Right lobe of liver (tissue), 6 donors: ENCODE data around the gene PNCK. TPM values are rescaled to one million over a fixed set of nuclear protein-coding genes. Genes with fewer than 3 reads are reported as not detected.
"Not testable (repeated sequence)": the region's sequence is repeated elsewhere in the genome, so short reads cannot be mapped to it uniquely, and the experiment has no call there.

Experiments
- ATAC-seq, 4 donors: fragments of 200-7000 bp; cut with Tn5 transposase; one replicate each; pipeline ENCODE4 v1.9.1; 2020; ENCODE audit warnings: mild to moderate bottlenecking in 4 of 4, moderate library complexity in 4 of 4
- DNase-seq, 3 donors: peaks; one replicate each; pipeline ENCODE4 v3.0.0-alpha.2; 2020
- H3K27ac ChIP-seq, 3 donors: fragments of 200-600 bp; one replicate each; pipeline ENCODE4 v1.8.0; 2022
- H3K27me3 ChIP-seq, 2 donors: fragments of 200-600 bp; one replicate each; pipeline ENCODE4 v1.8.0; 2022
- H3K36me3 ChIP-seq, 4 donors: fragments of 200-600 bp; sonication (generic) in 1 of 4; one replicate each; pipeline versions ENCODE4 v1.5.1 to v1.8.0; 2017 to 2022; ENCODE audit warnings: control low read depth in 1 of 4
- H3K4me1 ChIP-seq, 4 donors: fragments of 200-600 bp; sonication (generic) in 1 of 4; one replicate each; pipeline versions ENCODE4 v1.5.1 to v1.8.0; 2017 to 2022; ENCODE audit warnings: control low read depth in 1 of 4
- H3K4me3 ChIP-seq, 3 donors: fragments of 200-600 bp; one replicate each; pipeline ENCODE4 v1.8.0; 2022
- H3K9me3 ChIP-seq, 4 donors: fragments of 200-600 bp; sonication (generic) in 1 of 4; one replicate each; pipeline versions ENCODE4 v1.5.1 to v1.8.0; 2017 to 2022; ENCODE audit warnings: control low read depth in 1 of 4
- CTCF ChIP-seq, 4 donors: fragments of 200-600 bp in 3 of 4; fragments of 450-650 bp in 1 of 4; IDR thresholded peaks; one replicate each; pipeline versions ENCODE4 v1.5.1 to v1.8.0; 2016 to 2022; ENCODE audit warnings: antibody characterized with exemption in 4 of 4, mild to moderate bottlenecking in 2 of 4
- POLR2A ChIP-seq: fragments of 450-650 bp; IDR thresholded peaks from one replicate; pipeline ENCODE4 v1.6.1; 2017; ENCODE audit warnings: antibody characterized with exemption, mild to moderate bottlenecking
- WGBS: methylation state at CpG from one replicate; pipeline ENCODE4 v1.1.6; 2018; ENCODE audit warnings: low coverage, low lambda C conversion rate; ENCODE audit not compliant: insufficient coverage; ENCODE audit errors: missing lambda C conversion rate; 5-methylcytosine and 5-hydroxymethylcytosine counted together
- intact Hi-C, 2 donors: fragments of 100-400 bp; cut with DNase I; formaldehyde crosslinking; loops; one replicate each; pipeline versions ENCODE4 v1.11.2 to v1.14.1; 2022
- total RNA-seq, 6 experiments: library from RNA; depleted of rRNA in 2 of 6; stranded (reverse); fragments of >200 nt in 2 of 6; fragmentation: NEBNext Ultra II Directional in 3 of 6; extraction: Animal tissue kit (Norgen Biotek cat#: 25700) in 3 of 6; gene quantifications; one replicate each; pipeline versions ENCODE4 v1.1.0 to v1.2.4, GENCODE V29; 2016 to 2023
- donor health status: DM: no; HTN: yes; CAD: no.
- donor health status: DM: no; HTN: no; CAD: no.
- donor health status: DM: no; HTN: no; CAD: no.
- donor health status: DM: no; HTN: yes; CAD: no.
- donor health status: DM: no; HTN: yes; CAD: no.

PNCK gene
- total RNA-seq, 6 experiments from 2014 or later: 0.86 TPM; not detected in 5

DNA sequence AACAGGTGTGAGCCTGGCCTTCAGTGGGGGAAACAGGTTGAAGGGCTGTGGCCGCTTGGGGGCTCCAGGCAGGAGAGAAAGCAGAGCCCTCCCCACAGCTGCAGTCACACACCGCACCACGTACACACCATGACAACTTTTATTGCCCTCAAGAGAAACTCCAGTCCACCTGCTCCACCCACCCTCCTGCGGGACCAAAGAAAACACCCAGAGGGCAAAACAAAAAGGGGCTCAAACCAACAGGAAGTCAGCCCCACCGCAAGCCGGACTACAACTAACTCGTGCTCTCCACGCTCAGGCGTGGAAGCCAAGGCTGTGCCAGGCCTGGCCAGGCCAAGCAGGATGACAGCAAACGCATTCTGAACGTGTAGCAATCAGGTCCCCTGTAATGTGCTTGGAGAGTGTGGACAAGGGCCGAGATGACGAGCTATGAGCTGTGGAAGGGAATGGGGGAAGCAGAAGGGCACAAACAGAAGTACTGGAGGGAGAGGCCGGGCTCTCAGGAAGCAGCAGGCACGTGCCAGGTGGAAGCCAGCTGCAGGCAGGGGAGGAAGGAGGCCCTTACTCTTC, 26.8 kb upstream of the PNCK start:
- H3K4me1 ChIP-seq: no peaks in the 10 kb centered on the region
- H3K9me3 ChIP-seq: no peaks in the 10 kb centered on the region
- intact Hi-C loops: no loop called here
- peaks cover 0 to 4% (median under 1%) of the 10 kb centered on the region in 4 donors for H3K36me3 ChIP-seq
- WGBS: 79% methylated on average over 7 of the region's 15 CpGs
- DNase-seq (no peak), ATAC-seq (no peak)
- TF ChIP-seq CTCF (IDR thresholded peaks at IDR 0.05): no peak
- no peak for TF ChIP-seq POLR2A
- H3K27me3 ChIP-seq: no peaks in the 10 kb centered on the region
- no peak overlapping the region for H3K27ac ChIP-seq
- no peak overlapping the region for H3K4me3 ChIP-seq

DNA sequence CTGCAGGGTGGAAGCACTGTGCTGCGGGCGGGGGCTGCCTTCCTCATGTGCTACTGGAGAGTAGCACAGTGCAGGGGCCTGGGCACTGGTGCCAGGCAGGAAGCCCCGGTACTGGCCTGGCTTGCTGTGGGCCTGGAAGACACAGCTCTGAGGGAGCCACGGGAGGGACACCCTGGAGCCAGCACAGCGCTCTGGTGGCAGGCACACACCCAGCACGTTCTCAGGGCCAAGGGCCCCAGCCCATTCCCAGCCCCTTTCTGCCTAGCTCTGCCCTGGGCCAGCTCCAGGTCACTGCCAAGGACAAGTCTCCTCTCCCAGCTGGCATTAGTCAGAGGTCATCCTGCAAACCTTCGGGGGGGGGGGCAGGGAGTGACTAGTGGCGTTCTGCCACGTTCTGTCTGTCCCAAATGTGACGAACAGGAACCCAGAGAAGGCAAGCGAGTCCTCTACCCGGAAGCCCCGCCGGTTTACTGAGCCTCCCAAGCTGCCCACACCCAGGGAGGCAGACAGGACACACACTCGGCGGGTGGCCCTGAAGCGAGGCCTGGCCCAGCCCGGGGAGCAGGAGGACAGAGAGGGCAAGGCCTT, 26.3 kb upstream of the PNCK start:
- H3K27me3 ChIP-seq, H3K4me1 ChIP-seq, DNase-seq, H3K4me3 ChIP-seq, H3K9me3 ChIP-seq, H3K27ac ChIP-seq, intact Hi-C loops, H3K36me3 ChIP-seq: not testable (repeated sequence)
- peak in 1 of 4 donors; percentile 11 for ATAC-seq
- WGBS: no CpG with 5 or more reads among the region's 18 CpGs

DNA sequence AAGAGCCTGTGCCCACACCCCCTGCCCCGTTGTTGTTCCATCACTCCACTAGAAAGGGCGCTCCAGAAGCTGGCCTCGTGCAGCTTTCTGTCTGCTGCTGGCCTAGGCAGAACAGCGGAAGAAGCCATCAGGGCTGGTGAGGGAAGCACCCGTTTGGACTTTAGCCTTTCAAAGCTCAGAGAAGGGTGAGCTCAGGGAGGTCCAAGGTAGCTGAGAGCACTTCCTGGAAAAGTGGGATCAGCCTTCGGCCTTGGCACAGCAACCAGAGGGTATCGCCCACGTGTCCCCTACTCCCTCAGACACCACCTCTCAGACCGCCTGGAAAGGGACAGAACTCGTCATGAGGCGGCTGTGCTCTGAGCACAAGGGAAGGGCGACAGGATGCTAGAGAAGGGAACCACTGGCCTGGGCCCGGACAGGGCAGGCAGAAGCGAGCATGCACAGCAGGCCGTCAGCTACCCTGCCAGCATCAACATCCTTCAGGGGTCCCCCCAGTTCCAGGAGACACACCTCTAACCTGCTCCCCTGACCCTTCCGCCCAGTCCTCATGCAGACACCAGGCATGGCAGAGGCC, 25.7 kb upstream of the PNCK start:
- intact Hi-C loops, H3K27me3 ChIP-seq, H3K4me1 ChIP-seq, DNase-seq, H3K36me3 ChIP-seq, ATAC-seq, H3K9me3 ChIP-seq, H3K27ac ChIP-seq, H3K4me3 ChIP-seq: not testable (repeated sequence)
- no CpG with 5 or more reads among the region's 16 CpGs for WGBS

DNA sequence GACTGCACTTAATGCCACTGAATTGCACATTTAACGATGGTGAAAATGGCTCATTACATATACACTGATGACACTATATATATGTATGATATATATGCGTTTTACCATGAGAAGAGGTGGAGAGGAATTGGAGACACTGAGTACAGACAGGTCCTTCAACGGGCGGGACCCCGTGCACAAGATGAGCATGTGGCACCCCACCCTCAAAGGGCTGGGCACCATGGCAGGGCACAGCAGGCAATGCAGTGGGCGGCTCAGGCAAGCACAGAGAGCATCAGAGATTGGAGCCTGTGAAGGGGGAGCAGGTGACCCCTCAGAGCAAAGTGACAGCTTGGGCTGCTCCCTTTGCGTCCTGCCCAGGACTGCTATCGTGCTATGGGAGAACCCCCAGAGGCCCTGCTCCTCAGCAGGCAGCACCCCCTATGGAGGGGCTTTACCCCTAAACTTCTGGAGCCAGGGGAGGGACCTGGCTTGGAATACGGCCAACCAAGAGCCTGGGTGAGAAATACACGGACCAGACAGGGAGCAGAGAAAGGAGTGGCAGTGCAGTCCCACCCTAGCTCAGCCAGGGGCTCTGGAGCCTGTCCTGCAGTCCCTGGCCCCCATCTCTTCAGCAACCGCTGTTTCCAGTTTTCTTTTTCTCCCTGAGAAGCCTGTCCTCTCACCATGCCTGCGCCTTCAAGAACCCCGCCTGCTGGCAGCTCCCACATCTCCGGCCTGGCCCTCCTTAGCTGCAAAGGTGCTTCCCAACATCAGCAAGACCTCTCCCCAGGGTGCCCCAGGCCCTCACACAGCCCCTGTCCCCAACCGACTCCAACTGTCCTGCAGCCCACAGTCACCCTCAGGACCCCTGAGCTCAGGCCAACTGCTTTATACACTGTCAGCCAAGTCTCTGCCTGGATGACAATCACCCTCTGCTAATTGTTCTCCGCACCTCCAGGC, 24.6 kb upstream of the PNCK start:
- Histone ChIP-seq H3K4me1 (no peaks in the 10 kb centered on the region), H3K4me3 (no peak overlapping the region), H3K9me3 (no peaks in the 10 kb centered on the region), H3K27ac (no peak overlapping the region), H3K27me3 (no peaks in the 10 kb centered on the region), H3K36me3 (peaks cover 0 to 4% (median 0%) of the 10 kb centered on the region in 4 donors)
- DNase-seq (no peak), ATAC-seq (no peak)
- WGBS: 82% methylated on average over 10 of the region's 16 CpGs
- no peak for TF ChIP-seq POLR2A
- no peak for TF ChIP-seq CTCF (IDR thresholded peaks at IDR 0.05)
- intact Hi-C loops: no loop called here

DNA sequence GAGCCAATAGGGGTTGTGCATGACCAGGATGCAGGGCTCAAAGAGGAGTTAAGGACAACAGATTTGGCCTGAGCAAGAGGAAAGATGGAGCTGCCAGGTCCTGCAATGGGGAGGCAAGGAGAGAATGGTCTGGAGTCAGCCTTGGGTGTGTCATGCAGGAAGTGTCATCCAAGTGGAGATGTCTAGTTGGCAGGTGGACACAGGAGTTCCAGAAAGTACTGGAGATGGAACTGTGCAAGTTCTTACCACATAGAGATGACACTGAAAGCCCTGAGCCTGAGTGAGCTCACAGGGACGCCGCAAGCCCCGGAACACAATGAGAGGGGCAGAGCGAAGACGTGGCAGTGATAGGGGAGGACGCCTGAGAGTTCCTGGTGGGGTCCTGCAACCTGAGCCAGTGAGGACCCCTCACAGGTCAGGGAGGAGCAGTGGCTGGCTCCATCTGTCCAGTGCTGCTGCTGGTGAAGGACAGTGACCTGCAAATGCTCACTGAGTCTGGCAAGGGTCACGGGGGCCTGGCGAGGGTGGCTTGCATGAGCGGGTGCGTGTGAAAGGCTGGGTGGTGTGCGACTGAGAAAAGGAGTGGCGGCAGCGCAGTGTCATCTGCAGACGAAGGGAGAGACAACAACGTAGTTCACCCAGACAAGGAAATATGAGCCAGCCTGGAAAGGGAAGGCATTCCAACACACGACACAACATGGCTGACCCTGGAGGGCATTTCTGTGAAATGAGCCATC, 23.5 kb upstream of the PNCK start:
- H3K36me3 ChIP-seq, H3K4me3 ChIP-seq, H3K4me1 ChIP-seq, H3K27ac ChIP-seq, intact Hi-C loops, ATAC-seq, H3K27me3 ChIP-seq, H3K9me3 ChIP-seq, DNase-seq: not testable (repeated sequence)
- 67% methylated on average over 11 of the region's 16 CpGs for WGBS

GRCh38 chrX:153696538-153696937, 22.9 kb upstream of the PNCK start:
- H3K27me3 ChIP-seq, H3K27ac ChIP-seq, H3K4me3 ChIP-seq, H3K9me3 ChIP-seq, DNase-seq, intact Hi-C loops, ATAC-seq, H3K36me3 ChIP-seq, H3K4me1 ChIP-seq: not testable (repeated sequence)
- WGBS: 70% methylated on average over 4 of the region's 10 CpGs
